ENCODE data around the gene RNF223. TPM values are rescaled to one million over a fixed set of nuclear protein-coding genes. Genes with fewer than 3 reads are reported as not detected.
A peak's percentile ranks its signal among the peaks of the same experiment; 100 is the strongest.

Gene RNF223
- polyA plus RNA-seq, 1 donor: 0.32 TPM

DNA sequence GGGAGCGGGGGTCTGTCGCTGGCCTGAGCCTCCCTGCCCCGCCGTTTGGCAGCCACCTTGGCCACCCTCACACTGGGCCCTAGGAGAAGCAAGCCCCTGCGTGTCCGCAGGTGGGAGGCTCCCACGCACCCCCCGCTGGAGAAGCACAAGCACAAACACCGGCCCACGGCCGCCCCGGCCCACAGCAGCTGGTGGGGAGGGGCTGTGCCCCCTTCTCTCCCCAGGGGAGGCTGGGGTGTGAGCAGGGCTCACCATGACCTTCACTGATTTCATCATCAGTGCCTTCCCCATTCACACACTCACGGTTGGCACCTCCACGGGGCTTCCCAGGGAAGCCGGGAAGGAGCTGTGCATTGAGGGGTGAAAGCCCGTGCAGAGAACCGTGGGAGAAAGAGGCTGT, 46.3 kb downstream of the RNF223 start:
- DNase-seq: no peak

DNA sequence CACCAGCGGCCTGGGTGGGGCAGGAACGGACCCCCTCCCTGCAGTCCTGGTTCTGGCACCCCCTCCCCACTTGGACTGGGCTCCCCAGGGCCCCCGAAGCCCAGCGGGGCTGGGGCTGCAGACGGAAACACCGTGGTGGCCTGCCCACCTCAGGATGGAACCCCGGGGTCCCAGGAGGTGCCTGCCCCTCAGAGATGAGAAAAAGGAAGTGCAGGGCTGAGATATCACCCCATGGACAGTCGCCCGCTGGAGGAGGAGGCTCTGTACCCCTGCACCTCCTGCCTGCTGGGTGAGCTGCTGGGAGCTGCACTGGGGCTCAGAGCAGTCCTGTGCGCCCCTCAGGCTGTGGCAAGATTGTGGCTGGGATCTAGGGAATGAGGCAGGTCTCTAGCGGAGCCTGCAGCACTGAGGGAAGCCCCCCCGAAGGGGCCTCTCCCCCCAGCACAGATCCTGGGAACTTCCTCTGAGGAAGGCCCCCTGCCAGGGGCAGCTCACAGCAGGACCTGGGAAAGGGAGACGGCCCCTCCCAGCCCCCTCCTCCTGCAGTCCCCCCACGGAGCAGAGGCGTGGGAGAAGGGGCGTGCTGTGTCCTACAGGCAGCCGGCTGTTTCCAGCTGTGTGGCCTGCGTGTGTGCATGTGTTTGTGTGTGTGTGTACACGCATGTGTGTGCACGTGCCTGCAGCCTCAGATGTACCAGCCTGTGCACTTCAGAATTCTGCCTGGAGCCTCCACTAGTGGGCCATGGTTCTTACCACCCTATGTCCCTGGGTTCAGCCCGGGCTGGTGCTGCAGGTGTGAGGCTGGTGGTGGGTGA, 47.3 kb downstream of the RNF223 start:
- DNase-seq: no peak

DNA sequence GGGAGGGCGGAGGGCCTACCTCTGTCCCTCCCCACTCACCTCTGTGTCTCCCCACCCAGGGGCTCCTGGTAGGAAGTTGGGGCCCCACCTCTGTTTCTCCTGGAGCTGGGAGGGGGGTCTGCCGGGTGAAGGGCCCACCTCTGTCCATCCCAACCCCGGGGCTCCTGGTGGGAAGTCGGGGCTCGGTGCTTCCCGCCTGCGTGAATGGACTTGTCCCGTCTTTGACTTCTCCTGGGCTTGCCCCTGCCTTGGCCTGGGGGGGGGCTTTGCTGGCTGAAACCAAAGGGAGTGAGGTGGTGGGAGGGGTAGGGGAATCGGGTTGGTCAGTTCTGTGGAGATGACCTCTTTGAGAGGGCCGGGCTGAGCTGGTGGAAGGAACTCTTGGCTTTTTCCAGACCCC, 48.4 kb downstream of the RNF223 start:
- no peak for DNase-seq

GRCh38 chr1:1024771-1025699, 49.1 kb downstream of the RNF223 start:
- peak; percentile 76 for DNase-seq

DNA sequence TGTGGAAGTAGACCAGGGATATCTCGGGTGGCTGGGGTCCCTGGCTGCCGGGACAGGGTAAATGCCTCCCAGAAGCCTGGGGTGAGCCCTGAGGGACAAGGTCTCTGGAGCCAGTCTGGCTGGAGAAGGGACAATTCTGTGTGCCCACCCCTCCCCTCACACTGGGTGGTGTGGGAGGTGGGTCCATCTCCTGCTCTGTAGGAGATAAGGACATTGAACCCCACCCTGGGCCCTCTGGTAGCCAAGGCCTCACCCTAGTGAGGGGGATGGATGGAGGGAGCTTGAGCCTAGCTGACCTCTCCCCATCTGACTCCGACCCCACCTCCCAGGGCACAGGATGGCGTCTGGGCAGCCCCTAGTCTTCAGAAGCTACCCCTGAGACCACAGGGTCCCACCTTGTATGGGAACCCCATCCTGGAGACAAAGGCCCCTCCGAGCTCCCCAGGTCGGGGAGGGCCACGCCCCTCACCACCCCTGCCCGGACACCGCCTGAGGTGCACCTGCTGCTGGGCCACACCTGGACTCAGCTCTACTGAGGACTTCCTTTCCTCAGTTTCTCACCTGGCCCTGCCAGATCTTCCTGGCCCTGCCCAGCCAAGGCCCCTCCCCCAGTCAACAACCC, 49.8 kb downstream of the RNF223 start:
- no peak for DNase-seq

- DNase-seq: no peak
These were observed 50.4 kb downstream of the RNF223 start for GRCh38 chr1:1023700-1024099.

DNA sequence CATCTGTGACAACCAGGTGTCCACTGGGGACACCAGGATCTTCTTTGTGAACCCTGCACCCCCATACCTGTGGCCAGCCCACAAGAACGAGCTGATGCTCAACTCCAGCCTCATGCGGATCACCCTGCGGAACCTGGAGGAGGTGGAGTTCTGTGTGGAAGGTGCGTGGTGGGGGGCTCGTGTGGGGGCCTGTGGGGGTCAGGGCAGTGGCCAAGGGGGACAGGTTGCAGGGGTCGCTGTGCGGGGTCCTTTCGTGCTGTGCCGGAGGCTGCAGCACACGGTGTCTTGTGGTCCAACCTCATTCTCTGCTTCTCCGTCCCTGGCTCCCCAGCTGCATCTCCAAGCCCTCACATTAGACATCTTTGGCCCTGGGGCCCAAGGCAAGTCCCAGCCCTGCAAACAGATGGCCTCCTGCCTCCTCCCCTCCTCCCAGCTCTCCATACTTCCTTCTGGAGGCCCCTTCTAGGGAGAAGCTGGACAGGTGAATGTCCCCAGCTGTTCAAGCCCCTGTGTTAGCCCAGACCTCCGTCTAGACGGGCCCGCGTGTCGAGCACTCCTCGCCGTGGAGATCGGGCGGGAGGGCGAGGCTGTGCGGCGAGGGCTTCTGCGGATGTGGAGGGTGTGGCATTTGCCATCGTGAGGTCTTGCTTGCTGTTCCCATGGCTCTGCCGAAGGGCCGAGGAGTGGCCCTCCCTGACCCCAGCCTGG, 51.6 kb downstream of the RNF223 start:
- DNase-seq: no peak

DNA sequence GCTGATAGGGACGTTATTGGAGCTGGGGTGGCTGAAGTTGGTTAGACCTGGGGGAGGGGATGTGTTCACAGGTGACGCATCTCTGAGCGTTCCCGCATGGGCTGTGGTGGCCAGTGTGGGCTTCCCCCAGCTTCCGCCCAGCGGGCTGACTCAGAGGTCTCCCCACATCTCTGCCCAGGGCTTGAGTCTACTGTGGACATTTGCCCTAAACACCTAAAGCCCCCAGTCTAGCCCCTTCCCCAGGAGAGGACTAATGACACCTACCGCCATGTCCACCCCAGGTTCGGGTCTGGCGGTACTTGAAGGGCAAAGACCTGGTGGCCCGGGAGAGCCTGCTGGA, 52.2 kb downstream of the RNF223 start:
- no peak for DNase-seq

GRCh38 chr1:1021010-1021919, 52.8 kb downstream of the RNF223 start:
- no peak for DNase-seq

Other genes starting within 250 kb of the RNF223 start
- gene SAMD11, start 150.4 kb downstream of the RNF223 start, polyA plus RNA-seq (ENCODE audit: insufficient read length): 45.7 TPM
- gene NOC2L, start 115.0 kb downstream of the RNF223 start, polyA plus RNA-seq (ENCODE audit: insufficient read length): 56.4 TPM
- 9.0 TPM for gene KLHL17, start 113.7 kb downstream of the RNF223 start, polyA plus RNA-seq (ENCODE audit: insufficient read length)
- 0.20 TPM for gene PLEKHN1, start 107.8 kb downstream of the RNF223 start, polyA plus RNA-seq (ENCODE audit: insufficient read length)
- 0.12 TPM for gene PERM1, start 92.2 kb downstream of the RNF223 start, polyA plus RNA-seq (ENCODE audit: insufficient read length)
- gene HES4, start 74.2 kb downstream of the RNF223 start, polyA plus RNA-seq (ENCODE audit: insufficient read length): 13.8 TPM
- 9.4 TPM for gene ISG15, start 60.8 kb downstream of the RNF223 start, polyA plus RNA-seq (ENCODE audit: insufficient read length)
- gene AGRN, start 54.2 kb downstream of the RNF223 start, polyA plus RNA-seq (ENCODE audit: insufficient read length): 223 TPM
- 9.4 TPM for gene C1orf159, start 41.8 kb upstream of the RNF223 start, polyA plus RNA-seq (ENCODE audit: insufficient read length)
- gene TTLL10, start 99.6 kb upstream of the RNF223 start, polyA plus RNA-seq (ENCODE audit: insufficient read length): 0.98 TPM
- gene TNFRSF18, start 132.3 kb upstream of the RNF223 start, polyA plus RNA-seq (ENCODE audit: insufficient read length): 0.38 TPM
- gene TNFRSF4, start 139.8 kb upstream of the RNF223 start, polyA plus RNA-seq (ENCODE audit: insufficient read length): 1.0 TPM
- gene SDF4, start 157.7 kb upstream of the RNF223 start, polyA plus RNA-seq (ENCODE audit: insufficient read length): 109 TPM
- gene B3GALT6, start 157.9 kb upstream of the RNF223 start, polyA plus RNA-seq (ENCODE audit: insufficient read length): 19.0 TPM
- 8.2 TPM for gene C1QTNF12, start 172.4 kb upstream of the RNF223 start, polyA plus RNA-seq (ENCODE audit: insufficient read length)
- 55.7 TPM for gene UBE2J2, start 199.5 kb upstream of the RNF223 start, polyA plus RNA-seq (ENCODE audit: insufficient read length)
- gene SCNN1D, start 206.1 kb upstream of the RNF223 start, polyA plus RNA-seq (ENCODE audit: insufficient read length): 4.9 TPM
- gene ACAP3, start 233.6 kb upstream of the RNF223 start, polyA plus RNA-seq (ENCODE audit: insufficient read length): 25.2 TPM
- 6.9 TPM for gene PUSL1, start 234.3 kb upstream of the RNF223 start, polyA plus RNA-seq (ENCODE audit: insufficient read length)